Progenitor cell of endocrine pancreas (in vitro differentiated cells): ENCODE results near the gene USP10. TPM values are rescaled to one million over a fixed set of nuclear protein-coding genes. Genes with fewer than 3 reads are reported as not detected.

Experiments
- DNase-seq: peaks from one replicate; pipeline ENCODE4 v3.0.0; 2021; ENCODE audit warnings: low spot score; ENCODE audit not compliant: unreplicated experiment
- H3K27ac Mint-ChIP-seq: 2 replicates; pipeline ENCODE4 v1.8.0; 2021; ENCODE audit warnings: mild to moderate bottlenecking, moderate library complexity, mixed read lengths
- H3K27me3 Mint-ChIP-seq: 2 replicates; pipeline ENCODE4 v1.8.0; 2021; ENCODE audit warnings: mixed read lengths
- H3K36me3 Mint-ChIP-seq: 2 replicates; pipeline ENCODE4 v1.8.0; 2022; ENCODE audit warnings: mixed read lengths; ENCODE audit not compliant: insufficient read depth
- H3K4me1 Mint-ChIP-seq: 2 replicates; pipeline ENCODE4 v1.8.0; 2021; ENCODE audit warnings: low read depth, mixed read lengths
- H3K4me3 Mint-ChIP-seq: 2 replicates; pipeline ENCODE4 v1.8.0; 2021; ENCODE audit warnings: low read depth, mild to moderate bottlenecking, moderate library complexity, mixed read lengths
- H3K9me3 Mint-ChIP-seq: 2 replicates; pipeline ENCODE4 v1.8.0; 2021; ENCODE audit warnings: low read depth, mixed read lengths
- CTCF ChIP-seq: fragments of 200-600 bp; sonication (generic); IDR thresholded peaks from one replicate; pipeline ENCODE4 v1.5.0; 2021; ENCODE audit warnings: antibody characterized with exemption, mild to moderate bottlenecking; ENCODE audit not compliant: unreplicated experiment
- total RNA-seq: library from RNA; stranded (reverse); gene quantifications from 2 replicates; pipeline ENCODE4 v1.2.1, GENCODE V29; 2021

Gene USP10
- total RNA-seq, 1 donor from 2014 or later, result 139 TPM

- Mint-ChIP-seq H3K4me1 (peaks cover 7% of the 10 kb centered on the region), H3K36me3 (peaks cover 15% of the 10 kb centered on the region), H3K27me3 (no peaks in the 10 kb centered on the region), H3K27ac (peak overlapping the region; percentile 66), H3K4me3 (no peak overlapping the region), H3K9me3 (no peaks in the 10 kb centered on the region)
- no peak for DNase-seq
- no peak for TF ChIP-seq CTCF
Observed at GRCh38 chr16:84759061-84759460, 59.3 kb downstream of the USP10 start.

GRCh38 chr16:84759906-84760305, 60.1 kb downstream of the USP10 start:
- H3K27ac Mint-ChIP-seq, result no peak overlapping the region
- no peaks in the 10 kb centered on the region for H3K9me3 Mint-ChIP-seq
- H3K4me3 Mint-ChIP-seq, result no peak overlapping the region
- DNase-seq, result no peak
- H3K36me3 Mint-ChIP-seq, result peaks cover 21% of the 10 kb centered on the region
- no peaks in the 10 kb centered on the region for H3K27me3 Mint-ChIP-seq
- no peak for TF ChIP-seq CTCF
- peaks cover 5% of the 10 kb centered on the region for H3K4me1 Mint-ChIP-seq

GRCh38 chr16:84761448-84762368, 61.9 kb downstream of the USP10 start:
- Mint-ChIP-seq H3K27me3 (no peaks in the 10 kb centered on the region), H3K36me3 (peaks cover 28% of the 10 kb centered on the region), H3K4me3 (no peak overlapping the region), H3K27ac (no peak overlapping the region), H3K9me3 (no peaks in the 10 kb centered on the region), H3K4me1 (peaks cover 3% of the 10 kb centered on the region)
- no peak for TF ChIP-seq CTCF
- DNase-seq, result no peak

GRCh38 chr16:84763164-84763563, 63.4 kb downstream of the USP10 start:
- TF ChIP-seq CTCF, result no peak
- Mint-ChIP-seq H3K9me3 (no peaks in the 10 kb centered on the region), H3K36me3 (peaks cover 36% of the 10 kb centered on the region), H3K4me1 (peaks cover 3% of the 10 kb centered on the region), H3K27ac (no peak overlapping the region), H3K4me3 (no peak overlapping the region), H3K27me3 (no peaks in the 10 kb centered on the region)
- no peak for DNase-seq

GRCh38 chr16:84763629-84764028, 63.8 kb downstream of the USP10 start:
- Mint-ChIP-seq H3K4me1 (peaks cover 3% of the 10 kb centered on the region), H3K9me3 (no peaks in the 10 kb centered on the region), H3K4me3 (no peak overlapping the region), H3K36me3 (peaks cover 38% of the 10 kb centered on the region), H3K27me3 (no peaks in the 10 kb centered on the region), H3K27ac (no peak overlapping the region)
- no peak for DNase-seq
- TF ChIP-seq CTCF, result no peak
